Fibroblast of mammary gland (primary cell): Measurements from ENCODE around the gene PSMC3.
A peak's percentile ranks its signal among the peaks of the same experiment; 100 is the strongest.

ENCODE experiments used
- DNase-seq: peaks from one replicate; pipeline ENCODE4 v3.0.0-alpha.2; 2010; ENCODE audit warnings: low read depth
- H3K4me3 ChIP-seq: 2 replicates; pipeline ENCODE4 v1.5.1; 2011; ENCODE audit warnings: low read depth, mild to moderate bottlenecking, low read length, moderate library complexity; ENCODE audit not compliant: control insufficient read depth
- CTCF ChIP-seq: conservative IDR thresholded peaks from 2 replicates; pipeline ENCODE4 v1.5.1; 2011; ENCODE audit warnings: low read depth, low read length, inconsistent platforms; ENCODE audit not compliant: control insufficient read depth, insufficient read depth

PSMC3 gene

DNA sequence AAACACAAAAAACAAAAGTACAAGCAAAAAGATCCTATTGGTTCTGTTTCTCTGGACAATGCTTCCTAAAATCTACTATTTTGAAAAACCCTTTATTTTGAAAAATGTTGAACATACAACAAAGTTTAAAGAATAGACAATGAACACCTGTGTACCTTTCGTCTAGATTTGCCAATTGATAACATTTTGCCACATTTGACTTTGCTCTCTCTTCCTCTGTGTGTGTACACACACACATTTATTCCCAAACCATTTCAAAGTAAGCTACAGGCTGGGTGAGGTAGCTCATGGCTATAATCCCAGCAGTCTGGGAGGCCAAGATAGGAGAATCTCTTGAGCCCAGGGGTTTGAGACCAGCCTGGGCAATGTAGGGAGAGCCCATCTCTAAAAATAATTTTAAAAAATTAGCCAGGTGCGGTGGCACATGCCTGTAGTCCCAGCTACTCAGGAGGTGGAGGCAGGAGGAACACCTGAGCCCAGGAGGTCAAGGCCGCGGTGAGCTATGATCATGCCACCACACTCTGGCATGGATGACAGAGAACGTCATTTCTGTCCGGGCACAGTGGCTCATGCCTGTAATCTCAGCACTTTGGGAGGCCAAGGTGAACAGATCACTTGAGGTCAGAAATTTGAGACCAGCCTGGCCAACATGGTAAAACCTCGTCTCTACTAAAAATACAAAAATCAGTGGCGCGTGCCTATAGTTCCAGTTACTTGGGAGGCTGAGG is 5.3 kb upstream of the PSMC3 start:
- no peak for DNase-seq
- H3K4me3 ChIP-seq = no peak overlapping the region
- TF ChIP-seq CTCF = no peak

- DNase-seq = no peak
- H3K4me3 ChIP-seq = no peak overlapping the region
- TF ChIP-seq CTCF = no peak
Measured at GRCh38 chr11:47430524-47430923, 4.3 kb upstream of the PSMC3 start.

DNA sequence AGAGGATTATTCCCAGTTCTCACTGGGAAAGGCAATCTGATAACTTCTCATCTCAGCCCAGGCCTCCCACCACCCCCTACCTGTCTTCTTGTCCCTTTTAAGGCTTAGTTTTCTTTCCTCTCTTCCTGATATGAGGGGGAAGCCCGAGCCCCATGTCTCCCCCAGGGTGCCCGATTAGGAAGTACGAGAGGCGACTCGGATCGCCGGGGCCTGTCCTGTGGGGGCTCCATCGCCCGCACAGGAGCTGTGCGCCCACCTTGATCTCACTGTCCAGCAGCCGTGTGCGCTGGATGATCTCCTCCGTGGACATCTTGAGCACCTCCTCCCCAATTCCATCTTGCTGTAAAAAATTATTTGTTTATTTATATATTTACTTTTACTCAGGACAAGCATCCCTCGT is 628 bp downstream of the PSMC3 start:
- no peak for DNase-seq
- peak overlapping the region; percentile 99 for H3K4me3 ChIP-seq
- TF ChIP-seq CTCF = no peak

- no peak for TF ChIP-seq CTCF
- H3K4me3 ChIP-seq = no peak overlapping the region
- no peak for DNase-seq
Measured at GRCh38 chr11:47418454-47419259, 7.6 kb downstream of the PSMC3 start.

DNA sequence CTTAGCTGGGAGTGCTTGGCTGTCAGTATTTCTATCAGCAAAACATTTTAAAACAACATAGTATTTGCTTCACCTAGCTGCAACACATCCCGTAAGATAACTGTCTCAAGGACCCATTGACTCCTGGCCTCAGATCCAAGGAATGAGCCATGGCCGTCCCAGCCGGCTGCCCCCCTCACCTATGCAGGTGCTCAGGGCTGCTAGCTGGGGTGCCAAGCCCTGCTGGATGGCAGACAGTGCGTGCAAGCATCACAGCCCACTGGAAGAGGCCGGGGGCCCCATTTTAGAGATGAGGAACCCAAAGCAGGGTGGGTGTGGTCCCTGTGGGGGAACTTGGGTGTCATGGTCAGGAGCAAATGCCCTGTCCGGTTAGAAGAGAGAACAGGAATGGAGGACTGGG is 8.5 kb downstream of the PSMC3 start:
- TF ChIP-seq CTCF = no peak
- no peak overlapping the region for H3K4me3 ChIP-seq

GRCh38 chr11:47415949-47416472 is 10.2 kb downstream of the PSMC3 start:
- TF ChIP-seq CTCF = no peak
- no peak overlapping the region for H3K4me3 ChIP-seq
- peak; percentile 95 for DNase-seq

More for the DNA sequence above, 8.5 kb downstream of the PSMC3 start:
- DNase-seq = no peak
